A549 (cell line): ENCODE measurements around the gene RAI2.

Source experiments
- JUNB ChIP-seq: fragments of >200 bp; sonication (Bioruptor Twin); formaldehyde crosslinking; IDR thresholded peaks from 2 replicates; pipeline ENCODE4 v1.6.1; 2016
- MAX ChIP-seq: IDR thresholded peaks from 2 replicates; pipeline ENCODE4 v1.6.1; 2012
- POLR2A ChIP-seq: IDR thresholded peaks from 2 replicates; pipeline ENCODE4 v1.6.1; 2012; ENCODE audit warnings: mild to moderate bottlenecking, low read length
- RAD21 ChIP-seq, 2 experiments: fragments of >200 bp in 1 of 2; sonication (Bioruptor Twin) in 1 of 2; formaldehyde crosslinking in 1 of 2; IDR thresholded peaks in 1 of 2; conservative IDR thresholded peaks in 1 of 2; 2 replicates in 1 of 2; 3 replicates in 1 of 2; pipeline ENCODE4 v1.6.1; 2012 to 2018; ENCODE audit warnings: inconsistent platforms in 1 of 2
- SMC3 ChIP-seq: fragments of >200 bp; sonication (Bioruptor Twin); formaldehyde crosslinking; IDR thresholded peaks from 3 replicates; pipeline ENCODE4 v1.6.1; 2018; ENCODE audit warnings: inconsistent platforms
- TF ChIP-seq, protein P1 (sequence below): fragments of >200 bp; sonication (Bioruptor Twin); formaldehyde crosslinking; IDR thresholded peaks from 3 replicates; pipeline ENCODE4 v1.5.1; 2016
- TF ChIP-seq, protein P2 (sequence below): fragments of 450-650 bp; IDR thresholded peaks from 2 replicates; pipeline ENCODE4 v1.6.1; 2014; ENCODE audit warnings: antibody characterized with exemption

- TF ChIP-seq, protein P1, sequence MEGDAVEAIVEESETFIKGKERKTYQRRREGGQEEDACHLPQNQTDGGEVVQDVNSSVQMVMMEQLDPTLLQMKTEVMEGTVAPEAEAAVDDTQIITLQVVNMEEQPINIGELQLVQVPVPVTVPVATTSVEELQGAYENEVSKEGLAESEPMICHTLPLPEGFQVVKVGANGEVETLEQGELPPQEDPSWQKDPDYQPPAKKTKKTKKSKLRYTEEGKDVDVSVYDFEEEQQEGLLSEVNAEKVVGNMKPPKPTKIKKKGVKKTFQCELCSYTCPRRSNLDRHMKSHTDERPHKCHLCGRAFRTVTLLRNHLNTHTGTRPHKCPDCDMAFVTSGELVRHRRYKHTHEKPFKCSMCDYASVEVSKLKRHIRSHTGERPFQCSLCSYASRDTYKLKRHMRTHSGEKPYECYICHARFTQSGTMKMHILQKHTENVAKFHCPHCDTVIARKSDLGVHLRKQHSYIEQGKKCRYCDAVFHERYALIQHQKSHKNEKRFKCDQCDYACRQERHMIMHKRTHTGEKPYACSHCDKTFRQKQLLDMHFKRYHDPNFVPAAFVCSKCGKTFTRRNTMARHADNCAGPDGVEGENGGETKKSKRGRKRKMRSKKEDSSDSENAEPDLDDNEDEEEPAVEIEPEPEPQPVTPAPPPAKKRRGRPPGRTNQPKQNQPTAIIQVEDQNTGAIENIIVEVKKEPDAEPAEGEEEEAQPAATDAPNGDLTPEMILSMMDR = no peak
- no peak for TF ChIP-seq SMC3
- no peak for TF ChIP-seq POLR2A
- no peak for TF ChIP-seq MAX
- no peak for TF ChIP-seq JUNB
- TF ChIP-seq, protein P2, sequence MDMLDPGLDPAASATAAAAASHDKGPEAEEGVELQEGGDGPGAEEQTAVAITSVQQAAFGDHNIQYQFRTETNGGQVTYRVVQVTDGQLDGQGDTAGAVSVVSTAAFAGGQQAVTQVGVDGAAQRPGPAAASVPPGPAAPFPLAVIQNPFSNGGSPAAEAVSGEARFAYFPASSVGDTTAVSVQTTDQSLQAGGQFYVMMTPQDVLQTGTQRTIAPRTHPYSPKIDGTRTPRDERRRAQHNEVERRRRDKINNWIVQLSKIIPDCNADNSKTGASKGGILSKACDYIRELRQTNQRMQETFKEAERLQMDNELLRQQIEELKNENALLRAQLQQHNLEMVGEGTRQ = no peak
- no peak for TF ChIP-seq RAD21 (conservative IDR thresholded peaks at IDR 0.05 in 1 of 2, IDR thresholded peaks at IDR 0.05 in 1 of 2)
These were observed 42.4 kb downstream of the RAI2 start for GRCh38 chrX:17818726-17819125.
